Amygdala (tissue), 56 donors: ENCODE measurements around the gene GPX2.
"Not testable (repeated sequence)": the region's sequence is repeated elsewhere in the genome, so short reads cannot be mapped to it uniquely, and the experiment has no call there.

Source experiments
- DNase-seq, 56 donors: peaks; one replicate each; lab custom pipeline; 2025; lab: John Stamatoyannopoulos, UW

The GPX2 gene

DNA sequence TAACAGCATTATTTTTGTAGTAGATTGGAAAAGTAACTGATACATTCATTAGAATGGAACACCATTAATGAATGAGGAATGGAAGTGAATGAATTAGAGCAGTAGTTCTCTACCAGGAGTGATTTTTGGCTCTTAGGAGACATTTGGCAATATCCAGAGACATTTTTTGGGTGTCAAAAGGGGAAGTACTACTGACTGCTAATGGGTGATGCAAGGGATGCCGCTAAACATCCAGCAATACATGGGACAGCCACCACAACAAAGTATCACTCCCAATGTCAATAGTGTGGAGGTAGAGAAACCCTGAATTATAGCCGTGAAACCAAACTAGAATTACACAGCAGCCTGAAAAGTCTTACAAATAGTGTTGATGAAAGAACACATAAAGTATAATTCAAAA, 26.7 kb downstream of the GPX2 start:
- no peak for DNase-seq

- no peak for DNase-seq
Observed at GRCh38 chr14:64915029-64915424, 27.5 kb downstream of the GPX2 start.

GRCh38 chr14:64914237-64915028, 28.1 kb downstream of the GPX2 start, which contains the start of gene CHURC1:
Gene CHURC1 (plus strand): TSS chr14:64914455. CDS start chr14:64914496, 41 bp downstream.
- DNase-seq: peak; percentile 74 to 98 (median 94)

DNA sequence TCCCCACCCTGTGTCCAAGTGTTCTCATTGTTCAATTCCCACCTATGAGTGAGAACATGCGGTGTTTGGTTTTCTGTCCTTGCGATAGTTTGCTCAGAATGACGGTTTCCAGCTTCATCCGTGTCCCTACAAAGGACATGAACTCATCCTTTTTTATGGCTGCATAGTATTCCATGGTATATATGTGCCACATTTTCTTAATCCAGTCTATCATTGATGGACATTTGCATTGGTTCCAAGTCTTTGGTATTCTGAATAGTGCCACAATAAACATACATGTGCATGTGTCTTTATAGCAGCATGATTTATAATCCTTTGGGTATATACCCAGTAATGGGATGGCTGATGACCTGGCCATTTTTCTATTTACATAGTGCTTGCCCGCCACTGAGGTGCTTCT, 29.1 kb downstream of the GPX2 start:
- not testable (repeated sequence) for DNase-seq

DNA sequence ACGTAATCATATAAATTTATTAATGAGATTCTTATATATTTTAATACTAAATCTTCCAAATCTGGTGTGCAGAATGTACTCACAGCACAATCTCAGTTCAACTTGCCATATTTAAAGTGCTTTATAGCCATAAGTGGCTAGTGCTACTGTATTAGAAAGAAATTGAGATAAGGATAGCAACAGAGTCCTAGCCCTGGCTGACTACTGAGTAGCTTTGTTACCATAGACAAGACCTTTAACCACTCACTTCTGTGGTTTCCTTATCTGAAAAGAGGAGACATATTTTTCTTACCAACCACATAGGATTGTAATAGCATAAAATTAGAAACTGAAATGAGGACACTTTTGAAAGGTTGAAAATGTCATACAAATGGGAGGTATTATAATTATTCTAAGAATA, 30.3 kb downstream of the GPX2 start:
- DNase-seq: no peak

DNA sequence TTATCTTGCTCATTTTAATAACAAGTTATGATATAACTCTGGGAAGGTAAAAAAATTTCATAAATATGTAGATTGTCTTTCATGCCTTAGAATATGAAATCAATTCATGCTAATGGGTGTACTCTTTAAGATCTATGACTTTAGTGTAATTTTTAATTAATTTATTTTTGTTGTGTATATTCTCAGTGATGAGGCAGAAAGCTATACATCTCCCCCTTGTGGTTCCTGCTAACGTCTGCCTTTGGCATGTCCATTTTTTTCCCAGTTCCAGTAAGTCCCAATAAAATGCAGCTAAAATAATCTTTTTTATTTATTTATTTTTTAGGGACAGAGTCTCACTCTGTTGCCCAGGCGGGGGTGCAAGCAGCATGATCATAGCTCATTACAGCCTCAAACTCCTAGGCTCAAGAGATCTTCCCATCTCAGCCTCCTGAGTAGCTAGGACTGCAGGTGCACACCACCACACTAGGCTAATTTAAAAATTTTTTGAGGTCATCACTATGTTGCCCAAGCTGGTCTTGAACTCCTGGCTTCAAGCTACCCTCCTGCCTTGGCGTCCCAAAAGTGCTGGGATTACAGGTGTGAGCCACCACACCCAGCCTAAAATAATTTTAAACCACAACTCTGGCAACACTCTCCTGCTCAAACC, 31.6 kb downstream of the GPX2 start:
- no peak for DNase-seq

DNA sequence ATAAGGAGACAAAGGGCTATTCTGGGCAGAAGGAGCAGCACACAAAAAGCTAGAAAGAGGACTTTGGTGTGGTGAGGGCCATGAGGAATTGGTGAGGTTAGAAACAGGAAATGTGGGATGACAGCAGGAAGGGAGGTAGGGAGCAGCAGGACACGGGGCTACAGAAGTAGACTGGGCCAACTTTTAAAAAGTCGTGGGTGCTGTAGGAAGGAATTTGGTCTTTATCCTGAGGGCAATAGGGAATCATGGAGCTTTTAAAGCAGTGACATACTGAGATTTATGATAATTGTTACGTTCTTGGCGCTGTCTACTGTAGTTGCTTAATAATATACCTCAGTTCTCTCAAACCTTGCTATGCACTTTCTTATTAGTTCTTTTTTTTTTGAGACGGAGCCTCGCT, 36.5 kb downstream of the GPX2 start:
- no peak for DNase-seq

DNA sequence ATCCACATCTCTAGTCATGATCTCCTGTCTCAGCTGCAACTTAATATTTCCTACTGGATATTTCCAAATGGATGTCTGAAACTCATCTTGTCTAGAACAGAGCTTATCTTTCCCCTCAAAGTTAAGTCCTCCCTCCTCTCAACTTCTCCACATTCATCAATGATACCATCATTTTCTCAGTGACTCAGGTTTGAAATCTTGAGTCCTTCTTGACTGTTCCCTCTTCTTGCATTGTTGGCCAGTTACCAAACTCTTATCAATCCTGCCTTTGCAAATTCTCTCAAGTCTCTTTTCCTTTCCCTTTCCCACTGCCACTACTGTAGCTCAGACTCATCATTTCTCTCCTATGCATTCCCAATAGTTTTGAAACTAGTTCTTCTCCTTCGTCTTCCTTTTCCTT, 42.6 kb downstream of the GPX2 start:
- no peak for DNase-seq

GRCh38 chr14:64891839-64892375, 50.6 kb downstream of the GPX2 start:
- peak in 5 of 56 donors; percentile 5 to 49 (median 33) for DNase-seq

- no peak for DNase-seq
Observed at GRCh38 chr14:64891173-64891838, 51.2 kb downstream of the GPX2 start.

DNA sequence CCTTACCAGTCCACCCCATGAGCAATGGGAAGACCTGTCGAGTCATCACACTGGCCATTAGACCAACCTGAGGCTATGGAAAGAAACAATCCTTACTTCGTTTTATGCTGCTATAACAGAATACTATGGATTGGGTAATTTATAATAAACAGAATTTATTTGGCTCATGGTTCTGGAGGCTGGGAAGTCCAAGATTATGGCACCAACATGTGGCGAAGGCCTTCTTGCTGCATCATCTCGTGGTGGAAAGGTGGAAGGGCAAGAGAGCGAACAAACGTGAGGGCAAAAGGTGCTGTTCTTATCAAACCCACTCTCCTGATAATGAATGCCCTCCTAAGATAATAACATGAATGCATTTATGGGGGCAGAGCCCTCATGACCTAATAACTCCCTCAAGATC, 53.2 kb downstream of the GPX2 start:
- no peak for DNase-seq
